Mucosa of descending colon (tissue), 3 donors: ENCODE results near the gene TMEM38B. TPM values are rescaled to one million over a fixed set of nuclear protein-coding genes. Genes with fewer than 3 reads are reported as not detected.
"Not testable (repeated sequence)": the region's sequence is repeated elsewhere in the genome, so short reads cannot be mapped to it uniquely, and the experiment has no call there.

Source experiments
- ATAC-seq: fragments of 200-7000 bp; cut with Tn5 transposase; one replicate; pipeline ENCODE4 v1.9.1; 2020; ENCODE audit warnings: mild to moderate bottlenecking, moderate library complexity
- DNase-seq, 3 donors: peaks; one replicate each; pipeline ENCODE4 v3.0.0-alpha.2; 2020
- H3K36me3 ChIP-seq: fragments of 200-600 bp; one replicate; pipeline ENCODE4 v1.8.0; 2021; ENCODE audit warnings: low read depth, mild to moderate bottlenecking
- H3K4me1 ChIP-seq: fragments of 200-600 bp; one replicate; pipeline ENCODE4 v1.8.0; 2021; ENCODE audit warnings: low read depth, mild to moderate bottlenecking
- H3K4me3 ChIP-seq: fragments of 200-600 bp; one replicate; pipeline ENCODE4 v1.8.0; 2021; ENCODE audit warnings: mild to moderate bottlenecking
- H3K9me3 ChIP-seq: fragments of 200-600 bp; one replicate; pipeline ENCODE4 v1.8.0; 2021; ENCODE audit warnings: mild to moderate bottlenecking
- CTCF ChIP-seq: fragments of 200-600 bp; IDR thresholded peaks from one replicate; pipeline ENCODE4 v1.8.0; 2022; ENCODE audit warnings: antibody characterized with exemption, mild to moderate bottlenecking
- intact Hi-C, 2 donors: fragments of 100-400 bp; cut with DNase I in 1 of 2; cut with micrococcal nuclease in 1 of 2; formaldehyde crosslinking; loops; one replicate each; pipeline versions ENCODE4 v1.11.0 to v1.11.1; 2022; cut with DNase I, micrococcal nuclease
- total RNA-seq, 3 donors: library from RNA; stranded (reverse); fragmentation: NEBNext Ultra II Directional in 2 of 3; extraction: Animal tissue kit (Norgen Biotek cat#: 25700) in 2 of 3; gene quantifications; one replicate each; pipeline versions ENCODE4 v1.2.1 to v1.2.4, GENCODE V29; 2021 to 2023
- donor health status: DM: no; HTN: no; CAD: no; lungs with moderate emphysema.
- donor health status: DM: no; HTN: no; CAD: no.
- donor health status: DM: no; HTN: yes; CAD: no.

TMEM38B gene
- total RNA-seq, 3 donors from 2014 or later, result 19.3 to 36.8 (median 19.3) TPM

GRCh38 chr9:105716146-105716545, 21.8 kb downstream of the TMEM38B start:
- ATAC-seq, result no peak
- Histone ChIP-seq H3K4me3 (no peak overlapping the region), H3K36me3 (no peaks in the 10 kb centered on the region), H3K9me3 (no peaks in the 10 kb centered on the region), H3K4me1 (no peaks in the 10 kb centered on the region)
- intact Hi-C loops, result loop anchor here in 1 of 2 donors (5.0 kb wide), 1 partner anchor 109 kb away; no protein-coding TSS in a partner anchor
- no peak for DNase-seq
- TF ChIP-seq CTCF, result no peak

- ATAC-seq (no peak), DNase-seq (no peak)
- intact Hi-C loops, result no loop called here
- Histone ChIP-seq H3K9me3 (no peaks in the 10 kb centered on the region), H3K4me3 (no peak overlapping the region), H3K36me3 (no peaks in the 10 kb centered on the region), H3K4me1 (no peaks in the 10 kb centered on the region)
- no peak for TF ChIP-seq CTCF
These were observed 27.8 kb downstream of the TMEM38B start for GRCh38 chr9:105722099-105722498.

GRCh38 chr9:105725370-105725769, 31.0 kb downstream of the TMEM38B start:
- Histone ChIP-seq H3K4me3 (no peak overlapping the region), H3K9me3 (no peaks in the 10 kb centered on the region), H3K36me3 (no peaks in the 10 kb centered on the region), H3K4me1 (no peaks in the 10 kb centered on the region)
- intact Hi-C loops, result no loop called here
- TF ChIP-seq CTCF, result no peak
- ATAC-seq (no peak), DNase-seq (no peak)

GRCh38 chr9:105728230-105728629, 33.9 kb downstream of the TMEM38B start:
- H3K9me3 ChIP-seq, DNase-seq, intact Hi-C loops, H3K4me1 ChIP-seq, H3K4me3 ChIP-seq, H3K36me3 ChIP-seq, ATAC-seq: not testable (repeated sequence)

GRCh38 chr9:105731420-105731819, 37.1 kb downstream of the TMEM38B start:
- H3K4me1 ChIP-seq, intact Hi-C loops, DNase-seq, H3K36me3 ChIP-seq, ATAC-seq, H3K4me3 ChIP-seq: not testable (repeated sequence)
- H3K9me3 ChIP-seq, result peaks cover 26% of the 10 kb centered on the region

GRCh38 chr9:105735366-105735765, 41.0 kb downstream of the TMEM38B start:
- ATAC-seq (no peak), DNase-seq (no peak)
- peaks cover 31% of the 10 kb centered on the region for H3K9me3 ChIP-seq
- H3K4me1 ChIP-seq, result no peaks in the 10 kb centered on the region
- intact Hi-C loops, result no loop called here
- H3K4me3 ChIP-seq, result no peak overlapping the region
- no peak for TF ChIP-seq CTCF
- no peaks in the 10 kb centered on the region for H3K36me3 ChIP-seq

GRCh38 chr9:105737205-105737604, 42.9 kb downstream of the TMEM38B start:
- Histone ChIP-seq H3K9me3 (peaks cover 31% of the 10 kb centered on the region), H3K4me3 (no peak overlapping the region), H3K4me1 (no peaks in the 10 kb centered on the region), H3K36me3 (no peaks in the 10 kb centered on the region)
- no peak for TF ChIP-seq CTCF
- no peak for ATAC-seq
- intact Hi-C loops, result no loop called here
- no peak for DNase-seq
